Uterus (tissue), 4 donors: Measurements from ENCODE around the gene COMMD10. TPM values are rescaled to one million over a fixed set of nuclear protein-coding genes. Genes with fewer than 3 reads are reported as not detected.

Experiments
- DNase-seq, 2 donors: peaks; one replicate each; pipeline ENCODE4 v3.0.0-alpha.2; 2019 to 2020
- H3K27ac ChIP-seq, 2 donors: fragments of 200-600 bp; sonication (generic); 1 replicate in 1 of 2; 2 replicates in 1 of 2; pipeline ENCODE4 v1.5.1; 2016 to 2018
- H3K27me3 ChIP-seq, 2 donors: fragments of 200-600 bp; sonication (generic); one replicate each; pipeline ENCODE4 v1.5.1; 2018 to 2019; ENCODE audit warnings: control low read depth in 1 of 2
- H3K36me3 ChIP-seq, 2 donors: fragments of 200-600 bp; sonication (generic); one replicate each; pipeline ENCODE4 v1.5.1; 2019; ENCODE audit warnings: control low read depth in 1 of 2
- H3K4me1 ChIP-seq, 2 donors: fragments of 200-600 bp; sonication (generic); one replicate each; pipeline ENCODE4 v1.5.1; 2018 to 2019; ENCODE audit warnings: control low read depth in 1 of 2
- H3K4me3 ChIP-seq, 2 donors: fragments of 200-600 bp; sonication (generic); 1 replicate in 1 of 2; 2 replicates in 1 of 2; pipeline ENCODE4 v1.5.1; 2018 to 2019; ENCODE audit warnings: mild to moderate bottlenecking in 1 of 2
- H3K9me3 ChIP-seq, 2 donors: fragments of 200-600 bp; sonication (generic); one replicate each; pipeline ENCODE4 v1.5.1; 2019; ENCODE audit warnings: control low read depth in 1 of 2
- CTCF ChIP-seq, 4 experiments: fragments of 200-600 bp in 2 of 4; fragments of 450-650 bp in 2 of 4; sonication (generic) in 2 of 4; IDR thresholded peaks; one replicate each; pipeline ENCODE4 v1.5.1; 2016 to 2019; ENCODE audit warnings: antibody characterized with exemption in 4 of 4, mild to moderate bottlenecking in 2 of 4, moderate library complexity in 1 of 4
- POLR2A ChIP-seq, 2 donors: fragments of 450-650 bp; IDR thresholded peaks; one replicate each; pipeline ENCODE4 v1.6.1; 2016; ENCODE audit warnings: antibody characterized with exemption in 2 of 2, mild to moderate bottlenecking in 1 of 2, moderate library complexity in 1 of 2
- intact Hi-C: fragments of 100-400 bp; cut with DNase I; formaldehyde crosslinking; loops from one replicate; pipeline ENCODE4 v1.15.1; 2023; ENCODE audit warnings: low total_unique reads
- small RNA-seq: library from RNA; depleted of rRNA; stranded (forward); fragments of <200 nt; gene quantifications from one replicate; pipeline ENCODE3, GENCODE V24; 2016
- total RNA-seq, 4 donors: library from RNA; depleted of rRNA in 3 of 4; stranded (reverse); fragments of >200 nt in 3 of 4; gene quantifications; one replicate each; pipeline versions ENCODE4 v1.1.0 to v1.2.4, GENCODE V29; 2014 to 2023
- donor health status: DM: yes; HTN: yes; CAD: no.

The COMMD10 gene
- total RNA-seq, 4 donors from 2014 or later: 37.3 to 82.6 (median 67.3) TPM

GRCh38 chr5:116315531-116315930 is 230.7 kb downstream of the COMMD10 start:
- no peak for TF ChIP-seq POLR2A (IDR thresholded peaks at IDR 0.05)
- TF ChIP-seq CTCF (IDR thresholded peaks at IDR 0.05): no peak
- Histone ChIP-seq H3K36me3 (no peaks in the 10 kb centered on the region), H3K4me1 (no peaks in the 10 kb centered on the region), H3K27me3 (no peaks in the 10 kb centered on the region), H3K27ac (no peak overlapping the region), H3K4me3 (no peak overlapping the region), H3K9me3 (peaks cover 0 to 7% of the 10 kb centered on the region in 2 donors)
- no peak for DNase-seq
- intact Hi-C loops: no loop called here

- Histone ChIP-seq H3K27ac (no peak overlapping the region), H3K4me3 (no peak overlapping the region), H3K36me3 (no peaks in the 10 kb centered on the region), H3K4me1 (no peaks in the 10 kb centered on the region), H3K9me3 (peaks cover 0 to 7% of the 10 kb centered on the region in 2 donors), H3K27me3 (no peaks in the 10 kb centered on the region)
- no peak for DNase-seq
- TF ChIP-seq POLR2A (IDR thresholded peaks at IDR 0.05) (no peak), CTCF (IDR thresholded peaks at IDR 0.05) (no peak)
- intact Hi-C loops: no loop called here
Observed at GRCh38 chr5:116318091-116318854, 233.4 kb downstream of the COMMD10 start.

GRCh38 chr5:116320486-116320885 is 235.7 kb downstream of the COMMD10 start:
- no peak for DNase-seq
- Histone ChIP-seq H3K27me3 (no peaks in the 10 kb centered on the region), H3K4me3 (no peak overlapping the region), H3K4me1 (no peaks in the 10 kb centered on the region), H3K36me3 (no peaks in the 10 kb centered on the region), H3K9me3 (peaks cover 0 to 7% of the 10 kb centered on the region in 2 donors), H3K27ac (no peak overlapping the region)
- TF ChIP-seq CTCF (IDR thresholded peaks at IDR 0.05): no peak
- no peak for TF ChIP-seq POLR2A (IDR thresholded peaks at IDR 0.05)
- intact Hi-C loops: no loop called here

GRCh38 chr5:116329503-116329902 is 244.7 kb downstream of the COMMD10 start:
- Histone ChIP-seq H3K4me1 (no peaks in the 10 kb centered on the region), H3K27ac (no peak overlapping the region), H3K9me3 (peaks cover 0 to 25% of the 10 kb centered on the region in 2 donors), H3K27me3 (no peaks in the 10 kb centered on the region), H3K4me3 (no peak overlapping the region), H3K36me3 (no peaks in the 10 kb centered on the region)
- no peak for TF ChIP-seq CTCF (IDR thresholded peaks at IDR 0.05)
- no peak for TF ChIP-seq POLR2A (IDR thresholded peaks at IDR 0.05)
- no peak for DNase-seq
- intact Hi-C loops: no loop called here

- Histone ChIP-seq H3K36me3 (no peaks in the 10 kb centered on the region), H3K4me3 (no peak overlapping the region), H3K27ac (no peak overlapping the region), H3K27me3 (no peaks in the 10 kb centered on the region), H3K4me1 (no peaks in the 10 kb centered on the region), H3K9me3 (no peaks in the 10 kb centered on the region)
- DNase-seq: no peak
- intact Hi-C loops: no loop called here
- no peak for TF ChIP-seq POLR2A (IDR thresholded peaks at IDR 0.05)
- TF ChIP-seq CTCF (IDR thresholded peaks at IDR 0.05): no peak
Observed at GRCh38 chr5:116340799-116341198, 256.0 kb downstream of the COMMD10 start.

Small RNA genes within 50 kb of the gene (small RNA-seq; reads per million reads assigned to genes)
- gene HMGN2P27: not detected
- gene RNU6-644P: not detected

Other genes with a start within 250 kb of the COMMD10 start
- 100 to 1,000 TPM in 1 of 4 donors, 10 to 100 TPM in 3; 27.4 to 118 (median 63.7) TPM for gene ATG12, start 243.5 kb upstream of the COMMD10 start, total RNA-seq
- 10 to 100 TPM; 31.8 to 87.2 (median 60.8) TPM for gene AP3S1, start 243.1 kb upstream of the COMMD10 start, total RNA-seq
- gene LVRN, start 122.5 kb upstream of the COMMD10 start, total RNA-seq: 1 to 10 TPM in 1 of 4 donors, not detected in 3; 1.7 TPM
- gene ARL14EPL, start 52.6 kb upstream of the COMMD10 start, total RNA-seq: not detected